ENCODE data around the gene DYNC1LI1. TPM values are rescaled to one million over a fixed set of nuclear protein-coding genes. Genes with fewer than 3 reads are reported as not detected.
A peak's percentile ranks its signal among the peaks of the same experiment; 100 is the strongest.
"Not testable (repeated sequence)": the region's sequence is repeated elsewhere in the genome, so short reads cannot be mapped to it uniquely, and the experiment has no call there.

The DYNC1LI1 gene
- total RNA-seq, 6 experiments from 2014 or later: 43.6 to 51.8 (median 46.3) TPM

GRCh38 chr3:32586356-32586755 is 15.7 kb upstream of the DYNC1LI1 start:
- H3K4me1 Mint-ChIP-seq (ENCODE audit: low read depth): peaks cover 30% of the 10 kb centered on the region
- H3K36me3 Mint-ChIP-seq (ENCODE audit: low read depth): no peaks in the 10 kb centered on the region

GRCh38 chr3:32584660-32585059 is 14.0 kb upstream of the DYNC1LI1 start:
- H3K4me3 Mint-ChIP-seq: no peak overlapping the region
- H3K9me3 Mint-ChIP-seq: no peaks in the 10 kb centered on the region
- TF ChIP-seq CTCF (IDR thresholded peaks at IDR 0.05): no peak
- H3K27ac Mint-ChIP-seq: peak overlapping the region; percentile 65
- DNase-seq: no peak
- H3K4me1 Mint-ChIP-seq (ENCODE audit: low read depth): peaks cover 36% of the 10 kb centered on the region
- H3K36me3 Mint-ChIP-seq (ENCODE audit: low read depth): no peaks in the 10 kb centered on the region
- H3K27me3 Mint-ChIP-seq (ENCODE audit: insufficient read depth): no peaks in the 10 kb centered on the region

More at GRCh38 chr3:32586356-32586755, 15.7 kb upstream of the DYNC1LI1 start:
- Mint-ChIP-seq H3K27me3 (ENCODE audit: insufficient read depth) (peaks cover 8% of the 10 kb centered on the region; the same call in 1 of the 2 replicates), H3K27ac (no peak overlapping the region), H3K9me3 (no peaks in the 10 kb centered on the region), H3K4me3 (no peak overlapping the region)
- no peak for TF ChIP-seq CTCF (IDR thresholded peaks at IDR 0.05)
- no peak for DNase-seq

GRCh38 chr3:32583708-32584107 is 13.1 kb upstream of the DYNC1LI1 start:
- peaks cover 29% of the 10 kb centered on the region for H3K4me1 Mint-ChIP-seq (ENCODE audit: low read depth)
- no peaks in the 10 kb centered on the region for H3K27me3 Mint-ChIP-seq (ENCODE audit: insufficient read depth)
- TF ChIP-seq CTCF (IDR thresholded peaks at IDR 0.05): no peak
- no peaks in the 10 kb centered on the region for H3K36me3 Mint-ChIP-seq (ENCODE audit: low read depth)
- no peaks in the 10 kb centered on the region for H3K9me3 Mint-ChIP-seq
- peak overlapping the region; percentile 88 for H3K27ac Mint-ChIP-seq
- peak; percentile 88 for DNase-seq
- peak overlapping the region; percentile 62 for H3K4me3 Mint-ChIP-seq

GRCh38 chr3:32578669-32579068 is 8.0 kb upstream of the DYNC1LI1 start:
- not testable (repeated sequence) for H3K27me3 Mint-ChIP-seq (ENCODE audit: insufficient read depth); H3K9me3 Mint-ChIP-seq; H3K27ac Mint-ChIP-seq; H3K36me3 Mint-ChIP-seq (ENCODE audit: low read depth); DNase-seq
- peak overlapping the region; percentile 83; the same call in 1 of the 2 replicates for H3K4me3 Mint-ChIP-seq
- peaks cover 28% of the 10 kb centered on the region for H3K4me1 Mint-ChIP-seq (ENCODE audit: low read depth)

GRCh38 chr3:32577581-32578556 is 7.2 kb upstream of the DYNC1LI1 start:
- H3K27me3 Mint-ChIP-seq (ENCODE audit: insufficient read depth): no peaks in the 10 kb centered on the region
- DNase-seq: peak; percentile 16
- TF ChIP-seq CTCF (IDR thresholded peaks at IDR 0.05): no peak
- peak overlapping the region; percentile 91 for H3K27ac Mint-ChIP-seq
- no peaks in the 10 kb centered on the region for H3K9me3 Mint-ChIP-seq
- H3K4me1 Mint-ChIP-seq (ENCODE audit: low read depth): peaks cover 24% of the 10 kb centered on the region
- peak overlapping the region; percentile 83 for H3K4me3 Mint-ChIP-seq
- H3K36me3 Mint-ChIP-seq (ENCODE audit: low read depth): no peaks in the 10 kb centered on the region

- Mint-ChIP-seq H3K4me3 (peak overlapping the region; percentile 83), H3K9me3 (no peaks in the 10 kb centered on the region), H3K36me3 (ENCODE audit: low read depth) (no peaks in the 10 kb centered on the region), H3K4me1 (ENCODE audit: low read depth) (peaks cover 24% of the 10 kb centered on the region), H3K27ac (peak overlapping the region; percentile 91), H3K27me3 (ENCODE audit: insufficient read depth) (no peaks in the 10 kb centered on the region)
- TF ChIP-seq CTCF (IDR thresholded peaks at IDR 0.05): no peak
- DNase-seq: no peak
These were observed 6.5 kb upstream of the DYNC1LI1 start for GRCh38 chr3:32577174-32577573.

All from HFFc6 (cell line).